Measurements from ENCODE around the gene AKAP5. TPM values are rescaled to one million over a fixed set of nuclear protein-coding genes. Genes with fewer than 3 reads are reported as not detected.

AKAP5 gene
- total RNA-seq, 1 experiment from 2014 or later: 3.0 TPM

GRCh38 chr14:64504310-64504896 is 39.1 kb downstream of the AKAP5 start, which contains the start of gene ZBTB1 (continued):
- TF ChIP-seq STAT6 (CRISPR knock-in tag; conservative IDR thresholded peaks at IDR 0.05; ENCODE audit: low read depth) (no peak), ZBTB21 (CRISPR knock-in tag; IDR thresholded peaks at IDR 0.05; ENCODE audit: borderline replicate concordance) (0 out of 2 replicates have a peak, but pooled peaks have one; percentile 22), NR3C1 (CRISPR knock-in tag; conservative IDR thresholded peaks at IDR 0.05; ENCODE audit: low read depth) (no peak), PRRX2 (CRISPR knock-in tag; IDR thresholded peaks at IDR 0.05) (no peak), ARID4B (CRISPR knock-in tag; IDR thresholded peaks at IDR 0.05; ENCODE audit: borderline replicate concordance) (no peak), ELF4 (CRISPR knock-in tag; IDR thresholded peaks at IDR 0.05; ENCODE audit: low read depth) (no peak; the same call in 1 of the 2 replicates), ZNF121 (CRISPR knock-in tag; IDR thresholded peaks at IDR 0.05) (no peak), EMX1 (CRISPR knock-in tag; IDR thresholded peaks at IDR 0.05) (peak; percentile 55; the same call in 1 of the 2 replicates), E2F5 (CRISPR knock-in tag; IDR thresholded peaks at IDR 0.05) (no peak), ATF2 (CRISPR knock-in tag; IDR thresholded peaks at IDR 0.05; ENCODE audit: borderline replicate concordance, low read depth) (0 out of 2 replicates have a peak, but pooled peaks have one; percentile 15), ZNF423 (CRISPR knock-in tag; IDR thresholded peaks at IDR 0.05) (no peak), NFYB (CRISPR knock-in tag; conservative IDR thresholded peaks at IDR 0.05; ENCODE audit: low read depth) (peak; percentile 33; the same call in 1 of the 2 replicates), ESRRA (CRISPR knock-in tag; IDR thresholded peaks at IDR 0.05; ENCODE audit: borderline replicate concordance) (no peak; the same call in 1 of the 2 replicates), SP1 (CRISPR knock-in tag; conservative IDR thresholded peaks at IDR 0.05) (peak; percentile 33; the same call in 1 of the 2 replicates), NFE2L1 (CRISPR knock-in tag; IDR thresholded peaks at IDR 0.05) (no peak), ZNF219 (CRISPR knock-in tag; IDR thresholded peaks at IDR 0.05; ENCODE audit: borderline replicate concordance) (no peak), ZNF317 (CRISPR knock-in tag; IDR thresholded peaks at IDR 0.05; ENCODE audit: borderline replicate concordance, low read depth) (no peak), USF2 (CRISPR knock-in tag; IDR thresholded peaks at IDR 0.05) (no peak), SMAD4 (CRISPR knock-in tag; IDR thresholded peaks at IDR 0.05) (no peak), ATF3 (CRISPR knock-in tag; conservative IDR thresholded peaks at IDR 0.05) (no peak), MXD4 (CRISPR knock-in tag; IDR thresholded peaks at IDR 0.05; ENCODE audit: borderline replicate concordance) (no peak), ZNF281 (CRISPR knock-in tag; IDR thresholded peaks at IDR 0.05) (no peak), ETV6 (CRISPR knock-in tag; IDR thresholded peaks at IDR 0.05) (no peak), NFATC4 (CRISPR knock-in tag; IDR thresholded peaks at IDR 0.05) (0 out of 2 replicates have a peak, but pooled peaks have one; percentile 64), ATF1 (CRISPR knock-in tag; IDR thresholded peaks at IDR 0.05) (no peak), ZNF671 (CRISPR knock-in tag; IDR thresholded peaks at IDR 0.05) (no peak)
